OCI-LY1 (cell line): ENCODE data around the gene TLE4.

Experiments used
- CTCF ChIP-seq: fragments of 200-600 bp; sonication (generic), shearing (Covaris generic); IDR thresholded peaks from 2 replicates; pipeline ENCODE4 v1.5.1; 2017; ENCODE audit warnings: mild to moderate bottlenecking, antibody characterized with exemption, low read length, moderate library complexity, mixed read lengths
- EZH2 ChIP-seq: fragments of 200-600 bp; sonication (generic), shearing (Covaris generic); IDR thresholded peaks from 2 replicates; pipeline ENCODE4 v1.8.0; 2017; ENCODE audit warnings: borderline replicate concordance, mixed run types, mild to moderate bottlenecking, antibody characterized with exemption, low read length, moderate library complexity, mixed read lengths

- TF ChIP-seq CTCF (no peak), EZH2 (no peak)
Observed at GRCh38 chr9:79621916-79622575, 50.3 kb downstream of the TLE4 start.
